Astrocyte (in vitro differentiated cells and primary cell): Measurements from ENCODE around the gene SPRING1. TPM values are rescaled to one million over a fixed set of nuclear protein-coding genes. Genes with fewer than 3 reads are reported as not detected.

Experiments used
- DNase-seq: peaks from one replicate; pipeline ENCODE4 v3.0.0-alpha.2; 2010; ENCODE audit warnings: low read depth
- FAIRE-seq: peaks from 2 replicates; lab custom pipeline; 2011; peaks lifted over from hg19 to GRCh38; lab: Jason Lieb, UNC
- H2AFZ ChIP-seq: 2 replicates; pipeline ENCODE4 v1.6.0; 2012; ENCODE audit warnings: low read depth, low read length, inconsistent platforms
- H3K27ac ChIP-seq: 2 replicates; pipeline ENCODE4 v1.5.1; 2011; ENCODE audit warnings: low read depth, low read length, inconsistent platforms
- H3K27me3 ChIP-seq: 2 replicates; pipeline ENCODE4 v1.6.0; 2011; ENCODE audit warnings: low read length, inconsistent platforms; ENCODE audit not compliant: insufficient read depth
- H3K36me3 ChIP-seq: 2 replicates; pipeline ENCODE4 v1.5.1; 2011; ENCODE audit warnings: low read length, inconsistent platforms; ENCODE audit not compliant: insufficient read depth
- H3K4me1 ChIP-seq: 2 replicates; pipeline ENCODE4 v1.5.1; 2011; ENCODE audit warnings: low read length, inconsistent platforms; ENCODE audit not compliant: insufficient read depth
- H3K4me2 ChIP-seq: 2 replicates; pipeline ENCODE4 v1.6.0; 2012; ENCODE audit warnings: low read length, inconsistent platforms
- H3K4me3 ChIP-seq: 2 replicates; pipeline ENCODE4 v1.5.1; 2011; ENCODE audit warnings: low read depth, mild to moderate bottlenecking, low read length, inconsistent platforms; ENCODE audit not compliant: insufficient read depth
- H3K79me2 ChIP-seq: 2 replicates; pipeline ENCODE4 v1.6.0; 2012; ENCODE audit warnings: mild to moderate bottlenecking, low read length, inconsistent platforms; ENCODE audit not compliant: insufficient read depth
- H3K9ac ChIP-seq: 2 replicates; pipeline ENCODE4 v1.6.0; 2012; ENCODE audit warnings: mild to moderate bottlenecking, low read length, inconsistent platforms
- H3K9me3 ChIP-seq: 2 replicates; pipeline ENCODE4 v1.5.1; 2012; ENCODE audit warnings: low read depth, mild to moderate bottlenecking, low read length, inconsistent platforms; ENCODE audit not compliant: insufficient read depth
- H4K20me1 ChIP-seq: 2 replicates; pipeline ENCODE4 v1.6.0; 2012; ENCODE audit warnings: low read length, inconsistent platforms; ENCODE audit not compliant: insufficient read depth
- H3K27ac Mint-ChIP-seq: one replicate; pipeline ENCODE4 v1.8.0; 2021; ENCODE audit warnings: mild to moderate bottlenecking, mixed read lengths; ENCODE audit not compliant: unreplicated experiment
- H3K27me3 Mint-ChIP-seq: one replicate; pipeline ENCODE4 v1.8.0; 2021; ENCODE audit warnings: low read depth, mixed read lengths; ENCODE audit not compliant: unreplicated experiment
- H3K36me3 Mint-ChIP-seq: one replicate; pipeline ENCODE4 v1.8.0; 2021; ENCODE audit warnings: low read depth, mixed read lengths; ENCODE audit not compliant: unreplicated experiment
- H3K4me1 Mint-ChIP-seq: one replicate; pipeline ENCODE4 v1.8.0; 2021; ENCODE audit warnings: low read depth, mixed read lengths; ENCODE audit not compliant: unreplicated experiment
- H3K4me3 Mint-ChIP-seq: one replicate; pipeline ENCODE4 v1.8.0; 2021; ENCODE audit warnings: mild to moderate bottlenecking, moderate library complexity, mixed read lengths; ENCODE audit not compliant: unreplicated experiment
- H3K9me3 Mint-ChIP-seq: one replicate; pipeline ENCODE4 v1.8.0; 2021; ENCODE audit warnings: mild to moderate bottlenecking, mixed read lengths; ENCODE audit not compliant: unreplicated experiment
- EZH2 ChIP-seq: IDR thresholded peaks from 2 replicates; pipeline ENCODE4 v1.6.1; 2012; ENCODE audit warnings: mild to moderate bottlenecking, low read length, inconsistent platforms; ENCODE audit not compliant: insufficient read depth
- total RNA-seq: library from RNA; stranded (reverse); gene quantifications from 2 replicates; pipeline ENCODE4 v1.2.1, GENCODE V29; 2021
- TF ChIP-seq, protein P1 (sequence below): IDR thresholded peaks from 2 replicates; pipeline ENCODE4 v1.5.1; 2011; ENCODE audit warnings: low read depth, mild to moderate bottlenecking, inconsistent platforms, low read length, moderate library complexity; ENCODE audit not compliant: insufficient read depth

Gene SPRING1
- total RNA-seq, 1 donor from 2014 or later, result 54.2 TPM

DNA sequence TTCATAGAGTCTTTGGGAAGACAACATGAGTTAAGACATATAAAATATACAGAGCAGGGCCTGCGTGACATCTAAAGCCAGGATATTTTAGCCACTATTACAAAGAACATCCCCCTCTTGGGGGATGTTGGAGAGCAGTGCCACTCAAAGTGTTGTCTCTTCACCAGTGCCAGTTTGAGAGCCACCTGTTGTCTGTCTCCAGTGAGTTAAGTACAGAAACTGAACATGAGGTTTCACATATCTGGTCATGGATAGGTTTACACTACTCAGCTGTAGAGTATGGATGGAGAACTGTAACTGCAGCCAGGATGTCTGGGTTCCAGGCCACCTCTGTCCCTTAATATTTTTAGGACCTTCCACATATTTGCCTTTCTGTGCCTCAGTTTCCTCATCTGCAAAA is 39.4 kb upstream of the SPRING1 start:
- H3K36me3 ChIP-seq, result no peaks in the 10 kb centered on the region
- H3K27me3 Mint-ChIP-seq, result no peaks in the 10 kb centered on the region
- H3K4me3 Mint-ChIP-seq, result no peak overlapping the region
- H3K27ac Mint-ChIP-seq, result no peak overlapping the region
- H3K9me3 ChIP-seq, result no peaks in the 10 kb centered on the region
- no peak overlapping the region for H3K4me3 ChIP-seq
- H3K79me2 ChIP-seq, result no peaks in the 10 kb centered on the region
- H3K27me3 ChIP-seq, result no peaks in the 10 kb centered on the region
- no peak for DNase-seq
- no peak for FAIRE-seq
- H4K20me1 ChIP-seq, result no peaks in the 10 kb centered on the region
- no peaks in the 10 kb centered on the region for H3K4me1 Mint-ChIP-seq
- TF ChIP-seq, protein P1, sequence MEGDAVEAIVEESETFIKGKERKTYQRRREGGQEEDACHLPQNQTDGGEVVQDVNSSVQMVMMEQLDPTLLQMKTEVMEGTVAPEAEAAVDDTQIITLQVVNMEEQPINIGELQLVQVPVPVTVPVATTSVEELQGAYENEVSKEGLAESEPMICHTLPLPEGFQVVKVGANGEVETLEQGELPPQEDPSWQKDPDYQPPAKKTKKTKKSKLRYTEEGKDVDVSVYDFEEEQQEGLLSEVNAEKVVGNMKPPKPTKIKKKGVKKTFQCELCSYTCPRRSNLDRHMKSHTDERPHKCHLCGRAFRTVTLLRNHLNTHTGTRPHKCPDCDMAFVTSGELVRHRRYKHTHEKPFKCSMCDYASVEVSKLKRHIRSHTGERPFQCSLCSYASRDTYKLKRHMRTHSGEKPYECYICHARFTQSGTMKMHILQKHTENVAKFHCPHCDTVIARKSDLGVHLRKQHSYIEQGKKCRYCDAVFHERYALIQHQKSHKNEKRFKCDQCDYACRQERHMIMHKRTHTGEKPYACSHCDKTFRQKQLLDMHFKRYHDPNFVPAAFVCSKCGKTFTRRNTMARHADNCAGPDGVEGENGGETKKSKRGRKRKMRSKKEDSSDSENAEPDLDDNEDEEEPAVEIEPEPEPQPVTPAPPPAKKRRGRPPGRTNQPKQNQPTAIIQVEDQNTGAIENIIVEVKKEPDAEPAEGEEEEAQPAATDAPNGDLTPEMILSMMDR, result no peak
- no peak for TF ChIP-seq EZH2
- H3K27ac ChIP-seq, result no peak overlapping the region
- no peak overlapping the region for H2AFZ ChIP-seq
- no peaks in the 10 kb centered on the region for H3K4me1 ChIP-seq
- H3K9ac ChIP-seq, result no peak overlapping the region
- H3K4me2 ChIP-seq, result no peak overlapping the region
- peaks cover 4% of the 10 kb centered on the region for H3K36me3 Mint-ChIP-seq
- H3K9me3 Mint-ChIP-seq, result peaks cover 3% of the 10 kb centered on the region

DNA sequence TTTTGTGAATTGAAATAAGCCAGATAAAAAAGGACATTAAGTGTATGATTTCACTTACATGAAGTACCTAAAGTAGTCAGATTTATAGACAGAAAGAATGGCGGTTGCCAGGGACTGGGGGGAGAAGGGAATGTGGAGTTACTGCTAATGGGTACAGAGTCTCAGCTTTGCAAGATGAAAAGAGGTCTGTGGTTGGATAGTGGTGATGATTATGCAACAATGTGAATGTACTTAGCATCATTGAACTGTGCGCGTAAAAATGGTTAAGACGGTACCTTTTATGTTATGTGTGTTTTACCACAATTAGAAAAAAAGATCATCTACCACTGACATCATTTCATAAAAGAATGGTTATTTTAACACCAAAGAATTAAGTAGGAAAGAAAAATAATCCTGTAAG is 36.2 kb upstream of the SPRING1 start:
- no peak overlapping the region for H3K4me2 ChIP-seq
- Mint-ChIP-seq H3K4me1 (peaks cover 5% of the 10 kb centered on the region), H3K4me3 (no peak overlapping the region), H3K9me3 (peaks cover 3% of the 10 kb centered on the region), H3K27ac (no peak overlapping the region), H3K27me3 (no peaks in the 10 kb centered on the region), H3K36me3 (peaks cover under 1% of the 10 kb centered on the region)
- FAIRE-seq (no peak), DNase-seq (no peak)
- no peaks in the 10 kb centered on the region for H3K79me2 ChIP-seq
- H3K27me3 ChIP-seq, result no peaks in the 10 kb centered on the region
- H2AFZ ChIP-seq, result no peak overlapping the region
- H3K36me3 ChIP-seq, result no peaks in the 10 kb centered on the region
- H3K27ac ChIP-seq, result no peak overlapping the region
- H3K9ac ChIP-seq, result no peak overlapping the region
- H3K9me3 ChIP-seq, result no peaks in the 10 kb centered on the region
- H3K4me3 ChIP-seq, result no peak overlapping the region
- no peaks in the 10 kb centered on the region for H3K4me1 ChIP-seq
- TF ChIP-seq EZH2, result no peak
- TF ChIP-seq, protein P1, result no peak
- H4K20me1 ChIP-seq, result no peaks in the 10 kb centered on the region

DNA sequence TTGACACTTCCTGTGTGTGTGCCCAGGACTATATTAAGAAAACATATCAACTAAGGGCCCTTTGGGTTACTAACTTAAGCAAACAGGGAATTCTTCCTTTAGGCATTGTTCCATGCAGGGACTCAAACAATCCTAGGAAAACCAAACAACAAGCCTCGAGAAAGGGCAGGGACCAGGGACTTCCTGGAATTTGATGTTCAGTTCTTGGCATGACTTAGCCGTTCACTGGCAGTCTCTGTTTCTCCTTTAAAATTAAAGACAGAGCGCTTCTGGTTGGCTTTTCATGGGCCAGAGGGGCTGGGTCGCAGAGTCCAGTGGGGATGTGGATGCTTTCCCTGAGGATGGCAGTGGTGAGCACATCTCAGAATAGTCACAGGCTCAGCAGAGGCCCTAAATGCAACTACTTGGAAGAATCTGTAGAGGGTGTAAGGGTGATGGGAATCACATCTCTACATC is 35.4 kb upstream of the SPRING1 start:
- Histone ChIP-seq H4K20me1 (no peaks in the 10 kb centered on the region), H3K4me2 (no peak overlapping the region), H3K9ac (no peak overlapping the region), H3K4me3 (no peak overlapping the region), H3K27ac (no peak overlapping the region), H3K79me2 (no peaks in the 10 kb centered on the region), H3K36me3 (no peaks in the 10 kb centered on the region), H3K27me3 (no peaks in the 10 kb centered on the region), H2AFZ (no peak overlapping the region), H3K4me1 (no peaks in the 10 kb centered on the region), H3K9me3 (no peaks in the 10 kb centered on the region)
- Mint-ChIP-seq H3K27me3 (no peaks in the 10 kb centered on the region), H3K4me3 (no peak overlapping the region), H3K4me1 (peaks cover 5% of the 10 kb centered on the region), H3K36me3 (no peaks in the 10 kb centered on the region), H3K9me3 (peaks cover 3% of the 10 kb centered on the region), H3K27ac (no peak overlapping the region)
- TF ChIP-seq, protein P1, result no peak
- TF ChIP-seq EZH2, result no peak
- no peak for FAIRE-seq
- no peak for DNase-seq
